Left cardiac atrium (tissue), 4 donors: Measurements from ENCODE around the gene ZNF341. TPM values are rescaled to one million over a fixed set of nuclear protein-coding genes. Genes with fewer than 3 reads are reported as not detected.

Experiments used
- ATAC-seq, 2 donors: fragments of 200-7000 bp; cut with Tn5 transposase; one replicate each; pipeline ENCODE4 v1.9.1; 2020; ENCODE audit warnings: mild to moderate bottlenecking in 2 of 2, moderate library complexity in 2 of 2
- DNase-seq: peaks from one replicate; pipeline ENCODE4 v3.0.0-alpha.2; 2020
- intact Hi-C, 2 donors: fragments of 100-400 bp; cut with DNase I; formaldehyde crosslinking; loops; one replicate each; pipeline versions ENCODE4 v1.14.1 to v1.15.1; 2022 to 2023
- total RNA-seq, 2 donors: library from RNA; stranded (reverse); fragmentation: NEBNext Ultra II Directional; extraction: Animal tissue kit (Norgen Biotek cat#: 25700); gene quantifications; one replicate each; pipeline ENCODE4 v1.2.1, GENCODE V29; 2021
- donor health status: DM: no; HTN: yes; CAD: no.
- donor health status: DM: no; HTN: yes; CAD: no; lungs with severe emphysema.
- donor health status: DM: yes; HTN: yes; CAD: no.
- donor health status: Dilated cardiomyopathy.

The ZNF341 gene
- total RNA-seq, 2 donors from 2014 or later: 1.1 to 2.0 TPM

GRCh38 chr20:33724439-33725094, 7.2 kb upstream of the ZNF341 start:
- no peak for DNase-seq
- no peak for ATAC-seq
- intact Hi-C loops: no loop called here

GRCh38 chr20:33725607-33726264, 6.1 kb upstream of the ZNF341 start:
- intact Hi-C loops: no loop called here
- ATAC-seq (no peak), DNase-seq (no peak)

GRCh38 chr20:33727115-33727479, 4.7 kb upstream of the ZNF341 start:
- no peak for ATAC-seq
- DNase-seq: no peak
- intact Hi-C loops: no loop called here

- ATAC-seq (no peak), DNase-seq (no peak)
- intact Hi-C loops: no loop called here
These were observed 4.0 kb upstream of the ZNF341 start for GRCh38 chr20:33727806-33728205.

- DNase-seq (no peak), ATAC-seq (no peak)
- intact Hi-C loops: no loop called here
These were observed 3.3 kb upstream of the ZNF341 start for GRCh38 chr20:33728463-33728862.

- DNase-seq (no peak), ATAC-seq (no peak)
- intact Hi-C loops: no loop called here
These were observed 2.7 kb upstream of the ZNF341 start for GRCh38 chr20:33729101-33729500.

- peak in 1 of 2 donors; percentile 2 for ATAC-seq
- intact Hi-C loops: loop anchor here in 1 of 2 donors (5.0 kb wide), 1 partner anchor 44 kb away; the partner anchor contains the start of gene E2F1
- DNase-seq: no peak
These were observed 677 bp upstream of the ZNF341 start for GRCh38 chr20:33730946-33731692.

GRCh38 chr20:33732166-33732970, 572 bp downstream of the ZNF341 start:
- DNase-seq (peak; percentile 85), ATAC-seq (peak; percentile 84)
- intact Hi-C loops: loop anchor here in 1 of 2 donors (5.0 kb wide), 1 partner anchor 45 kb away; the partner anchor contains the start of gene E2F1

- ATAC-seq: peak in 1 of 2 donors; percentile 36
- no peak for DNase-seq
- intact Hi-C loops: loop anchor here in 1 of 2 donors (5.0 kb wide), 1 partner anchor 47 kb away; the partner anchor contains the start of gene E2F1
These were observed 2.1 kb downstream of the ZNF341 start for GRCh38 chr20:33733654-33734576.

GRCh38 chr20:33736962-33737361, 5.2 kb downstream of the ZNF341 start:
- DNase-seq (no peak), ATAC-seq (no peak)
- intact Hi-C loops: no loop called here

GRCh38 chr20:33739493-33739892, 7.7 kb downstream of the ZNF341 start:
- DNase-seq (no peak), ATAC-seq (no peak)
- intact Hi-C loops: no loop called here

GRCh38 chr20:33740189-33740588, 8.4 kb downstream of the ZNF341 start:
- no peak for ATAC-seq
- DNase-seq: no peak
- intact Hi-C loops: loop anchor here in 1 of 2 donors (10.0 kb wide), 1 partner anchor 75 kb away; the partner anchor contains the start of gene CHMP4B

- no peak for DNase-seq
- ATAC-seq: no peak
- intact Hi-C loops: loop anchor here in 1 of 2 donors (10.0 kb wide), 1 partner anchor 71 kb away; the partner anchor contains the start of gene CHMP4B
These were observed 12.4 kb downstream of the ZNF341 start for GRCh38 chr20:33744181-33744580.

GRCh38 chr20:33744773-33745385, 13.1 kb downstream of the ZNF341 start:
- DNase-seq (no peak), ATAC-seq (no peak)
- intact Hi-C loops: loop anchor here in 1 of 2 donors (10.0 kb wide), 1 partner anchor 70 kb away; the partner anchor contains the start of gene CHMP4B

GRCh38 chr20:33746325-33746998, 14.7 kb downstream of the ZNF341 start:
- no peak for DNase-seq
- intact Hi-C loops: loop anchor here in 1 of 2 donors (10.0 kb wide), 1 partner anchor 68 kb away; the partner anchor contains the start of gene CHMP4B
- peak; percentile 64 to 80 for ATAC-seq

GRCh38 chr20:33751775-33752174, 20.0 kb downstream of the ZNF341 start:
- intact Hi-C loops: no loop called here
- no peak for ATAC-seq
- no peak for DNase-seq

GRCh38 chr20:33753143-33753542, 21.3 kb downstream of the ZNF341 start:
- intact Hi-C loops: no loop called here
- no peak for DNase-seq
- ATAC-seq: no peak
